BE2C (cell line): ENCODE data around the gene COQ9.

Source experiments
- DNase-seq: peaks from one replicate; pipeline ENCODE4 v3.0.0-alpha.2; 2020
- H3K27me3 ChIP-seq: fragments of 250-450 bp; sonication (Bioruptor Pico); 2 replicates; pipeline ENCODE4 v1.5.1; 2020; ENCODE audit warnings: mild to moderate bottlenecking
- H3K36me3 ChIP-seq: fragments of 250-450 bp; sonication (Bioruptor Pico); 2 replicates; pipeline ENCODE4 v1.5.1; 2020; ENCODE audit warnings: mild to moderate bottlenecking
- H3K4me1 ChIP-seq: fragments of 250-450 bp; sonication (Bioruptor Pico); 2 replicates; pipeline ENCODE4 v1.5.1; 2020
- H3K4me3 ChIP-seq: 2 replicates; pipeline ENCODE4 v1.5.1; 2011; ENCODE audit warnings: low read depth, low read length
- H3K9me3 ChIP-seq: fragments of 250-450 bp; sonication (Bioruptor Pico); 2 replicates; pipeline ENCODE4 v1.5.1; 2020
- TF ChIP-seq, protein P1 (sequence below): IDR thresholded peaks from 2 replicates; pipeline ENCODE4 v1.5.1; 2012; ENCODE audit warnings: mild to moderate bottlenecking, low read depth, low read length

Gene COQ9

DNA sequence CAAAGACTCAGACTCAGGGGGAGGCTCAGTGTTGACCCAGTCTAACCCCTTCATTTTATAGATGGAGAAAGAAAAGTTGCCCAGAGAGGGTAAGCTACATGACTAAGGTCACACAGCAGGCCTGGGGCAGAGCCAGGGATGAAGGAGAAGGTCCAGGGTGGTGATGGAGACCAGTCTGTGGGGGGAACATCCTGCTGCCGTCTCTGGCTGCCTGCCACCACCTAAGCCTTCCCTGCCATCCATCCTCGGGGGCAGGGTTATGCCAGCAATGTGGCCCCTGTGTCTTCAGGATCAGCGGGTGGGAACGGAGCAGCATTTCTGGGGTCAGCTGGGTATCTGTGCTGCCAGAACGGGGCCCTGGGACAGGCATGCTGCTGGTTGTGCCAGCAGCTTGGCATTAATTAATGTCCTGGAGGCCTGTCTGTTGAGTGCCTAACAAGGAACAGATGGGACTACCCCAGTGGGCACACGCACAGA, 33.5 kb downstream of the COQ9 start:
- H3K4me3 ChIP-seq: peak overlapping the region; percentile 99
- H3K4me1 ChIP-seq: peaks cover 17% of the 10 kb centered on the region
- peaks cover 95% of the 10 kb centered on the region for H3K36me3 ChIP-seq
- H3K27me3 ChIP-seq: no peaks in the 10 kb centered on the region
- H3K9me3 ChIP-seq: no peaks in the 10 kb centered on the region
- TF ChIP-seq, protein P1, sequence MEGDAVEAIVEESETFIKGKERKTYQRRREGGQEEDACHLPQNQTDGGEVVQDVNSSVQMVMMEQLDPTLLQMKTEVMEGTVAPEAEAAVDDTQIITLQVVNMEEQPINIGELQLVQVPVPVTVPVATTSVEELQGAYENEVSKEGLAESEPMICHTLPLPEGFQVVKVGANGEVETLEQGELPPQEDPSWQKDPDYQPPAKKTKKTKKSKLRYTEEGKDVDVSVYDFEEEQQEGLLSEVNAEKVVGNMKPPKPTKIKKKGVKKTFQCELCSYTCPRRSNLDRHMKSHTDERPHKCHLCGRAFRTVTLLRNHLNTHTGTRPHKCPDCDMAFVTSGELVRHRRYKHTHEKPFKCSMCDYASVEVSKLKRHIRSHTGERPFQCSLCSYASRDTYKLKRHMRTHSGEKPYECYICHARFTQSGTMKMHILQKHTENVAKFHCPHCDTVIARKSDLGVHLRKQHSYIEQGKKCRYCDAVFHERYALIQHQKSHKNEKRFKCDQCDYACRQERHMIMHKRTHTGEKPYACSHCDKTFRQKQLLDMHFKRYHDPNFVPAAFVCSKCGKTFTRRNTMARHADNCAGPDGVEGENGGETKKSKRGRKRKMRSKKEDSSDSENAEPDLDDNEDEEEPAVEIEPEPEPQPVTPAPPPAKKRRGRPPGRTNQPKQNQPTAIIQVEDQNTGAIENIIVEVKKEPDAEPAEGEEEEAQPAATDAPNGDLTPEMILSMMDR: no peak
- peak; percentile 61 for DNase-seq

DNA sequence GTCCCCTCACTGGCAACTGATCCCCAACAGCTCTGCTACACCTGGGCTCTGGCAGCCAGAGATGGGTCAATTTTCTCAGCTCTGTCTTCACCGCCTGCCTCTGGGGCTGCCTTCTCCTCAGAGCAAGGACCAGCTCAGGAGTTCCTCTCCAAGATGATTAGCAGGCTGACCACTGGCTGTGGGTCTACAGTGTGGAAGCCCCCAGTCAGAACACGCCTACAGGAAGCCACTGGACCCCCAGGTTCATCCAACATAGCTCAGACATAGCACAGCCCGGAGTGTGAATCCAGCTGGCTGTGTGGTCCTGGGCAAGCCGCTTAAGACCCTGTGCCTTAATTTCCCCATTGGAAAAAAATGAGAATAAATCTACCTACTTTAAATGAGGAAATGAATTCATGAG, 34.1 kb downstream of the COQ9 start:
- Histone ChIP-seq H3K27me3 (no peaks in the 10 kb centered on the region), H3K4me1 (peaks cover 12% of the 10 kb centered on the region), H3K4me3 (peak overlapping the region; percentile 99), H3K36me3 (peaks cover 92% of the 10 kb centered on the region), H3K9me3 (no peaks in the 10 kb centered on the region)
- peak; percentile 13 for DNase-seq
- TF ChIP-seq, protein P1: no peak

DNA sequence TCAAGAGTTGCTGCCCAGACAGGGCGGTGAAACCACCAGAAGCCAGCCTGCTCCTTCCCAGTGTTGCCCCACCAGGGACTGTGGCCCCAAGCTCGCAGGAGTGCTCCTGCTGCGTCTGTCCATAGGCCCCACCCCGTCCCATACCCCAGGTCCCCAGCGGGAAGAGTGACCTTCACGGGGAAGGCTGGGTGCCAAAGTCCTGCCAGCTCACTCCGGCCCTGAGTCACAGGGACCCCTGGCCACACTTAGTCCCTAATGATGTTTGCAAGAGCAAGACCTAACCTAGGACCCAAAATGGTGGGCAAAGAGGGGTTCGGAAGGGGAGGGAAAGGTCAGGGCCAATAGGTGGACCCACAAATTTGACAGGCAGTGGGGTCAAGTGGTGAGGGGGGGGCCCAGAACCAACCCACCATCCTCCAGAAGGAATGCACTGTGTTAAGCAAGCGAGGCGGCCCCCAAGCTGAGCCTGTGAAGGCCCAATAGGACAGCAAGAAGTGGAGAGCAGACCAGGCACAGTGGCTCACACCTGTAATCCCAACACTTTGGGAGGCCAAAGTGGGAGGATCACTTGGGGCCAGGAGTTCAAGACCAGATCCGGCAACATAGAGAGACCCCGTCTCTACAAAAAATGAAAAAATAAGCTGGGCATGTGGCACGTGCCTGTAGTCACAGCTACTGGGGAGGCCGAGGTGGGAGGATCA, 35.7 kb downstream of the COQ9 start:
- H3K4me1 ChIP-seq: peaks cover 12% of the 10 kb centered on the region; the same call in 1 of the 2 replicates
- H3K27me3 ChIP-seq: no peaks in the 10 kb centered on the region
- H3K36me3 ChIP-seq: peaks cover 76% of the 10 kb centered on the region
- TF ChIP-seq, protein P1: no peak
- peak overlapping the region; percentile 99 for H3K4me3 ChIP-seq
- no peaks in the 10 kb centered on the region for H3K9me3 ChIP-seq
- DNase-seq: peak; percentile 29

DNA sequence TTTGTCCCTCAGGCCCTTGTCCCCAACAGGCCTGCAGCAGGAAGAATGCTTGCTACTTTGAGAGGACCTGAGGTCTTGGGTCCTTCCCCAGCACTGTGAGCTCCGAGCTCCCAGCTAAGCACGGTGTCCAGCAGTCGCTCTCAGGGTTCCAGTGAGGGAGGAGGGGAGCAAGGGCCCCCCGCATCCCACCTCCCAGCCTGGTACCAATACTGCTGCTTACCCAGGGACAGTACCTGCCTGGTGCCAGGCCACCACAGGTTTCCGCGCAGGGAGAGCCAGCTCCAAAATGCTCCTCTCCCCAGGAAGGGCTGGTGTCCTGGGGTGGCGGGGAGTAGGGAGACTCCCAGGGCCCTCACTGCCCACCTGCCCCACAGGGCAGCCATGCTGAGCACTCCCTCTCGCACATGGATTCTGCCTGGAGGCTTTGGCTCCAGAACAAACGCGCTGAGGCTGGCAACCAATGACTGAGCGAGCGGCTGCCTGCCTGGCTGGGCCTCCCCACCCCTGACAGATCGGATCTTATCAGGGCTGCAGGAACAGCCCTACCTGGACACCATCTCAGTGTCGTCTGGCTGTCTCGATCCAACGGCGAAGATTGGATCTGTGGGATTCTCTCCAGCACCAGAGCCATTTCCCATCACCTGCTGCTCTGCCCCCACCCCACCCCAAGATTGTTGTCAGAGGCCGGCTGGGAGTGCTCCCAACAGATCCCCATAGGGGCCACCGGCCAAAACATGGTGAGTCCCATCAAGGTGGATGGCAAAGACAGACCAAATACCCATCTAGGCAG, 36.6 kb downstream of the COQ9 start:
- H3K4me3 ChIP-seq: peak overlapping the region; percentile 99
- H3K9me3 ChIP-seq: no peaks in the 10 kb centered on the region
- TF ChIP-seq, protein P1: no peak
- DNase-seq: peak; percentile 91
- H3K36me3 ChIP-seq: peaks cover 67% of the 10 kb centered on the region
- H3K4me1 ChIP-seq: peaks cover 12% of the 10 kb centered on the region; the same call in 1 of the 2 replicates
- no peaks in the 10 kb centered on the region for H3K27me3 ChIP-seq

DNA sequence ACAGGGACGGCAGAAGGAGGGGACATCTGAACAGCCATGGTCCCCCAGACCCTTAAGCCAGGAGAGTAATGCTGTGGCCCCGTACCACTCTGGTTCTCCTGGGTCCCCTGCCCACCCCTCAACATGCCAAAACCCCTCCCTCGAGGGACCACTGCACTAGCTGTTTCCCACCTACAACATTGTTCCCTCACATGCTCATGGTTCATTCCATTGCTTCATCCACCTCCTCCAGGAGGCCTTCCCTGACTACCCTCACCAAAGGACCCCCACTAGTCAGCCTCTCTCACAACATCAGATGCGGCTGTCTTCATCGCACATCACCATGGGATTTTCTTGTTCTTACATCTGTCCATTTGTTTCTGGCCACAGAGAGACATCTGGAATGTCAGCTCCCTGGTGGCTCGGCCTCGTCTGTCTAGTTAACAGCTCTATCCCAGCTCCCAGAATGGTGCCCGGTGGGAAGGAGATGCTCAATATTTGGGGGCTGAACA, 37.3 kb downstream of the COQ9 start:
- Histone ChIP-seq H3K4me1 (peaks cover 12% of the 10 kb centered on the region; the same call in 1 of the 2 replicates), H3K27me3 (no peaks in the 10 kb centered on the region), H3K36me3 (peaks cover 60% of the 10 kb centered on the region), H3K4me3 (peak overlapping the region; percentile 99), H3K9me3 (no peaks in the 10 kb centered on the region)
- peak; percentile 59 for DNase-seq
- TF ChIP-seq, protein P1: no peak
